A172 (cell line): Measurements from ENCODE around the gene SLC12A4. TPM values are rescaled to one million over a fixed set of nuclear protein-coding genes. Genes with fewer than 3 reads are reported as not detected.

Source experiments
- DNase-seq: peaks from one replicate; pipeline ENCODE4 v3.0.0-alpha.2; 2015; ENCODE audit warnings: low spot score
- total RNA-seq: library from RNA; depleted of rRNA; stranded (reverse); fragments of >200 nt; shearing (Covaris generic); gene quantifications from 2 replicates; pipeline ENCODE4 v1.2.3, GENCODE V29; 2014

The SLC12A4 gene
- total RNA-seq, 1 experiment from 2014 or later, result 26.6 TPM

GRCh38 chr16:67963292-67963661, 5.2 kb downstream of the SLC12A4 start:
- no peak for DNase-seq

GRCh38 chr16:67962135-67962534, 6.3 kb downstream of the SLC12A4 start:
- DNase-seq, result no peak

GRCh38 chr16:67961551-67961957, 6.9 kb downstream of the SLC12A4 start:
- no peak for DNase-seq

GRCh38 chr16:67959536-67960329, 8.7 kb downstream of the SLC12A4 start:
- DNase-seq, result peak; percentile 89

- DNase-seq, result no peak
Measured at GRCh38 chr16:67957622-67958021, 10.8 kb downstream of the SLC12A4 start.

- DNase-seq, result no peak
Measured at GRCh38 chr16:67954421-67955196, 13.8 kb downstream of the SLC12A4 start.

GRCh38 chr16:67953641-67954375, 14.6 kb downstream of the SLC12A4 start:
- DNase-seq, result no peak

GRCh38 chr16:67951485-67951884, 17.0 kb downstream of the SLC12A4 start:
- DNase-seq, result no peak

GRCh38 chr16:67950335-67950843, 18.0 kb downstream of the SLC12A4 start:
- DNase-seq, result no peak

GRCh38 chr16:67949645-67950044, 18.8 kb downstream of the SLC12A4 start:
- no peak for DNase-seq

GRCh38 chr16:67948015-67948414, 20.4 kb downstream of the SLC12A4 start:
- no peak for DNase-seq

GRCh38 chr16:67946966-67947558, 21.4 kb downstream of the SLC12A4 start:
- DNase-seq, result no peak

- DNase-seq, result no peak
Measured at GRCh38 chr16:67946128-67946569, 22.3 kb downstream of the SLC12A4 start.

- peak; percentile 66 for DNase-seq
Measured at GRCh38 chr16:67945392-67945933, 23.0 kb downstream of the SLC12A4 start.

GRCh38 chr16:67944690-67945391, 23.6 kb downstream of the SLC12A4 start:
- DNase-seq, result no peak

- DNase-seq, result peak; percentile 50
Measured at GRCh38 chr16:67943619-67944504, 24.6 kb downstream of the SLC12A4 start, which contains the start of gene LCAT. LCAT (minus strand) TSS chr16:67944120; CDS start chr16:67944101, 19 bp downstream.

GRCh38 chr16:67943256-67943618, 25.2 kb downstream of the SLC12A4 start:
- DNase-seq, result no peak

- no peak for DNase-seq
Measured at GRCh38 chr16:67942510-67943255, 25.8 kb downstream of the SLC12A4 start.

GRCh38 chr16:67942200-67942509, 26.3 kb downstream of the SLC12A4 start:
- DNase-seq, result no peak
